ENCODE results near the gene SGK1.
"Not testable (repeated sequence)": the region's sequence is repeated elsewhere in the genome, so short reads cannot be mapped to it uniquely, and the experiment has no call there.

Gene SGK1

DNA sequence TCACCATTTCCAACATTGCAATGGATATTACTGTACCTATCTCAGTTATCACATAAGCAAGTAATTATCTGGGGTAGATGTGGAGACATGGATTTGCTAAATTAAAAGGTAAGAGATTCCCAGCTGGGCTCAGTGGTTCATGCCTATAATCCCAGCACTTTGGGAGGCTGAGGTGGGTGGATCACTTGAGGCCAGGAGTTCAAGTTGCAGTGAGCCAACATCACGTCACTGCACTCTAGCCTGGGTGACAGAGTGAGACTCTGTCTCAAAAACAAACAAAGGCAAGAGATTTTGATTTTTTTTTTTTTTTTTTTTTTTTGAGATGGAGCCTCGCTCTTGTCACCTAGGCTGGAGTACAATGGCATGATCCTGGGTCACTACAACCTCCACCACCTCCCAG is 62.6 kb downstream of the SGK1 start:
- in situ Hi-C loops (cut with HindIII; ENCODE audit: low sequenced_read_pairs) = not testable (repeated sequence)

DNA sequence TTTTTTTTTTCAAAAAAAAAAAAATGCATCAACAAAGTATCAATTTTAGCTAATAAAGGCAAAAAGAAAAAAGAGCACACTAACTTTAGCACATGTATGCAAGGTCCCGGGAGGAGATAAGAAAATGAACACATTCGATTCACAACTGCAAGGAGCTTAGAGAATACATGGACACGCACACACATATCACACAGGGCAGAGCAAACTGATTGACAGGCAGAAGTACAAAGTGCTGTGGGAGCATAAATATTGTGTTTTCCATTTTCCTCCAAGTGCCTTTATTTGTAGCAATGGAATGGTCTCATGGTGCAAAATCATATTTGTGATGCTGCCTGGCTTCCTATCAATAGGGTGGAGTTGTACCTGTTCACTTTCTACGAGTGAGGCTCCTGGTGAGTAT is 63.8 kb downstream of the SGK1 start:
- in situ Hi-C loops (cut with HindIII; ENCODE audit: low sequenced_read_pairs) = no loop called here

- in situ Hi-C loops (cut with HindIII; ENCODE audit: low sequenced_read_pairs) = no loop called here
Observed at GRCh38 chr6:134253681-134254080, 64.2 kb downstream of the SGK1 start.

- in situ Hi-C loops (cut with HindIII; ENCODE audit: low sequenced_read_pairs) = no loop called here
Observed at GRCh38 chr6:134251320-134251719, 66.6 kb downstream of the SGK1 start.

DNA sequence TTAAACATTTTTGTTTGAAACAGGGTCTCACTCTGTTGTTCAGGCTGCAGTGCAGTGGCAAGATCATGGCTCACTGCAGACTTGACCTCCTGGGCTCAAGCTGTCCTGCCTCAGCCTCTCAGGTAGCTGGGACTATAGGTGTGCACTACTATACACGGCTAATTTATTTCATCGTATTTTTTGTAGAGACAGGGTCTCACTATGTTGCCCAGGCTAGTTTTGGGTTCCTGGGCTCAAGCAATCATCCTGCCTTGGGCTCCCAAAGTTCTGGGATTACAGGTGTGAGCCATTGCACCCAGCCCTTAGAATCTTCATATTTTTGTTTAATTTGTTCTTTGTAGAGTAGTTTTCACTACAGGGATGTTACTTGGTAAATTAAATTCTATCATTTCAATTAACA is 67.1 kb downstream of the SGK1 start:
- in situ Hi-C loops (cut with HindIII; ENCODE audit: low sequenced_read_pairs) = no loop called here

DNA sequence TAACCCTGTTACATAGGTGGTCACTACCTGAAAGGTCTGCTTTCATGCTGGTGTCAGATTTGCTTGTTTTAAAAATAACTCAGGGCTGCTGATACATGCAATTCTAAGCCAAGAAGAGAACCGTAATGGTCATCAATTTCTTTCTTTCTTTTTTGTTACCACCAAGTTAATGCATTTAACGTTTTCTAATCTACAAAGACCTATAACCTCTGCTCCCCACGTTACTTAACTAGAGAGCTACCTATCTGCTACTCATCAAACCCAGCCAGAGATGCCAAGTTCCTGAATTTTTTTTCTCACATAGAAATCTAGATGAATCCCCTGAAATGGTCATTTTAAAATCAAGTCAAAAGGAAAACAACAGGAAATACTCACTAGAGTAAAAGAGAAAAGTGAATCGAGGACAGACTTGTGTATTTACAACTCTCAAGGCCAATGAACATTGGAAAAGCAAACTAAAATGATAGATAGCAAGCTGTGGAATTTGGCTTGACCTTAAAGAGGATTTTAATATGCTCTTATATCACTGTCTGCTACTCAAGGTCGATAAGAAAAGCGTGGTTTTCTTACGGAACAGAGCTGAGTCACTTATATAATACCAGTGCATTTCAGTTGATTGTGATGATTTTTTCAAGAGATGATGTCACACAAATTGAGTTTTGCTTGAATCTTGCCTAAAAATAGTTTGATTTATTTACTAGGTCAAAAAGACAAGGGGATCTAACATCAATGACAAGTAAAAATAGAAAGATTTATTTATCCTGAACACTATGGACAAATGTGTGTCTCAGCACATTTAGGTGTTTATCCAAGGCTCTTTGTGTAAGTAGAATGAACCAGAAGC is 67.9 kb downstream of the SGK1 start:
- in situ Hi-C loops (cut with HindIII; ENCODE audit: low sequenced_read_pairs) = no loop called here

- in situ Hi-C loops (cut with HindIII; ENCODE audit: low sequenced_read_pairs) = no loop called here
Observed at GRCh38 chr6:134249239-134249758, 68.6 kb downstream of the SGK1 start.

DNA sequence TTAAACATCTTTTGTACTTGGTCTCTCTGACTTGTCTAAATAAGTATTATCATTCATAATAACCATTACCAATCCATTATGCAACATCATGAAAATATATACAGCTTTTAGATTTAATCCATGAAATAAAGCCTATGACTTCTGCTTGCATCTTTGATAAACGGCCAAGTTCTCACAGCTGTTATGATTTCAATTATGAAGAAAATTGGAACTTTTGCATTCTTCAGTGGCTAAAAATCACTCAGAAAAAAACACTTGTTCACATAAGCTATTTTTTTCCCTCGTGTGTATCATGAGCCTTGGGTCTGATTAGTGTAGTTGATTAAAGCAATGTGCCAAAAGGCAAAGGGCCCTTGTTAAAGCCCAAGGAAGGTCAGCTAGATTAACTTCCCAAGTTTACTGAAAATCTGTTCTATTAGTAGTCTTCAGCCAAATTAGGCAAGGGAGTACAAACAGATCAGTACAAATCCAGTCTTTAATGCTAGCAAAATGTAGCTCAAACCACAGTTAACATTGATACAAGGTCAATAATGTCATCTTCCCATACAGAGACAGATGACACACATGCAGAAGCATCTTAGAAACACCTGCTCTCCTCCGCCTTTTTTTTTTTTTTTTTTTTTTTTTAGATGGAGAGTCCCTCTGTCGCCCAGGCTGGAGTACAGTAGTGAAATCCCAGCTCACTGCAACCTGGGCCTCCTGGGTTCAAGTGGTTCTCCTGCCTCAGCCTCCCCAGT is 69.9 kb downstream of the SGK1 start:
- in situ Hi-C loops (cut with HindIII; ENCODE audit: low sequenced_read_pairs) = no loop called here

- in situ Hi-C loops (cut with HindIII; ENCODE audit: low sequenced_read_pairs) = no loop called here
Observed at GRCh38 chr6:134247231-134247833, 70.6 kb downstream of the SGK1 start.

DNA sequence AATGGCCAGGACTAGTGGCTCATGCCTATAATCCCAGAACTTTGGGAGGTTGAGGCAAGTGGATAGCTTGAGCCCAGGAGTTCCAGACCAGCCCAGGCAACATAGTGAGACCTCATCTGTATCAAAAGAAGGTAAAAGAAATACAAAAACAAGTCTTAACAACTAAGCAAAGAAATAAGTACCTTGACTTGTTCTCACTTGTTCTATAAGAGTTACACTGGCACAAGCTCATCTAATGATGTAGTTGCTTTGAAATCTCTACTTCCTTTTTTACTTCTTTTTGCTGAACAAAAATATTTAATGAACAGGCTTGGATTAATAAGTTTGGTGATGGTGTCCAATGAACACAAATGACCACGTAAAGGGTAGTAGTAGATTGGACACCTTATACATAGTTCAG is 72.2 kb downstream of the SGK1 start:
- in situ Hi-C loops (cut with HindIII; ENCODE audit: low sequenced_read_pairs) = no loop called here

DNA sequence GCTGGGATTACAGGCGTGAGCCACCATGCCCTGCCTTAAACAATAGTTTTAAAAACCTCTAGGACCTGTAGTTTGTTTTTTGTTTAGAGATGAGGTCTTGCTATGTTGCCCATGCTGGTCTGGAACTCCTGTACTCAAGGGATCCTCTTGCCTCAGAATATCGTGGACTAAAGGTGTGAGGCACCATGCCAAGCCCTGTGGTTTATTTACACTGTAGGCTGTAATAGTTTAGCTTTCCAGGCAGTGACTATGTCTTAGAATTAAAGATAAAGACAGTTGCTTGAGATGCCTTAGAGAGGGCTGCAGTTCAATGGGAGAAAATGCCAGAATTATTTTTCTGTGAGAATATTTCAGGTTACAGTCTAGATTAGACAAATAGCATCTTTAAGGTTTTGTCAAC is 72.9 kb downstream of the SGK1 start:
- in situ Hi-C loops (cut with HindIII; ENCODE audit: low sequenced_read_pairs) = no loop called here

- in situ Hi-C loops (cut with HindIII; ENCODE audit: low sequenced_read_pairs) = no loop called here
Observed at GRCh38 chr6:134240665-134241431, 77.1 kb downstream of the SGK1 start.

DNA sequence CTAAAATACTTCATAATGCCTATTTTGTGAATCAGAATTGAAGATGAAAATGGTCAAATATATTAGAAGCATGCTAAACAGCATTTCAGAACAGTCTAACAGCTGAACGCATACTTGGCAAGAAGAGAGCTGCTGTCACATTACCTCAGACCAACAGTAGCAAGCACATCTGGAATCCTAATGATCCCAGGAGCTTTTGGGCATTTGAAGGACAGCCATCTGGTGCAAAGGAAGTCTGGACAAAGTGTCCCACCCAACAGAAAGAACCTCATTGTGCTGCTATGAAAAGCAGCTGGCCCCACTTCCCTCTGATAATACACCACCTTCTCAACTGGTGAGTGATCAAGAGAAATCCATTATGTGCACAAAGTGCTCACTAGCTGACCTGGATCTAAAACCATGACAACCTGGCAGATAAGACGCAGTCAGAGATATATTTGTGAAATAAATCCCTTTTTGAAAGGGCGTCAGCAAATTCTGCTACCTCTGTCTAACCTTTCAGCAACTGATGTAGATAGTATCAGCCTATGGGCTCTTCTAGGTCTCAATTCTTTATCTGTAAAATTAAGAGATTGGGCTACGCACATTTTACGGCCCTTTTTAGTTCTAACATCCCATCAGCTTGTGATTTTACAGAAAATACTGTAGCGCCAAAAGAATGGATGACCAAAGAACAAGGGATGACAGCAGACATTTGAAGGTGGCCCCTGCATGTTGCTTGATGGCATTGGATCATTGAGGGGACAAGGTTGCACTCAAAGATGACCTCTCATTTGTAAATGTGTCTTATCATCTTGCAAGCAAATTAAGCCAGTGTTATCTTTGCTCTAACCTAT is 78.7 kb downstream of the SGK1 start:
- in situ Hi-C loops (cut with HindIII; ENCODE audit: low sequenced_read_pairs) = no loop called here

GRCh38 chr6:134238006-134238405 is 79.9 kb downstream of the SGK1 start:
- in situ Hi-C loops (cut with HindIII; ENCODE audit: low sequenced_read_pairs) = no loop called here

- in situ Hi-C loops (cut with HindIII; ENCODE audit: low sequenced_read_pairs) = no loop called here
Observed at GRCh38 chr6:134235937-134236751, 81.8 kb downstream of the SGK1 start.

DNA sequence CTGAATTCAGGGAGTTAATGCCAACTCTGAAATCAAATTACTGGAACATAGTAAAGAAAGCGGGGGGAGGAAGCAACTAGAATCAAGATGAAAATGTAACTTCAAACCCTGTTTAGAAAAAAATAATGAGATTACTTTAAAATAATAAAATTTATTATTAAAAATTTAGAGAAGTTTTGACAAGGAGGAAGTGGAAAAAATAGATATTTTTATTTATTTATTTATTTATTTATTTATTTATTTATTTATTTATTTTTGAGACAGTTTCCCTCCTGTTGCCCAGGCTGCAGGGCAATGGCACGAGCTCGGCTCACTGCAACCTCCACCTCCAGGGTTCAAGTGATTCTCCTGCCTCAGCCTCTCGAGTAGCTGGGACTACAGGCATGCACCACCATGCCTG is 82.6 kb downstream of the SGK1 start:
- in situ Hi-C loops (cut with HindIII; ENCODE audit: low sequenced_read_pairs) = not testable (repeated sequence)

DNA sequence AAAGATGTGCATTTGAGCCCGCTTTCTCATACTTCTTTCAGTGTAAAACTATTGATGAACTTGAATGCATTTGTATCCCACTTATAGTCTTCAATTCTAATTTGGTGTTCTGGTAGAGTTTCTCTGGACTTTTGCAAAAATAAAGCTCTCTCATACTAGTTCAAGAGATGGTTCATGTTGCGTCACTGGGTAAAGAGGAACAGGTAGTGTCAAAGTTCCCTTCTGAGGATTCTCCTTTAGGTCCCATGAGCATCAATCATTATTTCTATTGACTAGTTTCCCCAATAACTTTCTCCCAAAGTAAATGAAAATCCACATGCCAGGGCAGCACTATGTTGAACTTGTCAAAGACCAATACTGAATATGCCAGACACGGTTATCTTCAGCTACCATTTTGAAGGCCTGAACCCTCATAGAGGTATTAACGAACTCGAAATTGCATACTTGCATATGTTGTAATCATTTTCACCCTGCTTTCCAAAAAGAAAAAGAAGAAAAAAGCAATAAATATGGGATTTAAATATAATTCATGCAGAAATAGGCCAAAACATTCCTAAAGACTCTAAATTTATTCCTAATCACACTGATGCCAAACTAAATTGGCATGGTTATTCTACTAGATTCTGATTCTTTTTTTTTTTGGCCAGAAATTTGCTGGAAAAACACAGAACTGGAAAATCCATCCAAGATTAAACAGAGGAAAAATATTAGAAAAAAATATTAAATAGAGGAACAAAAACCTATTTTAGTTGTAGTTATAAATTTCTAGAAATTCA is 84.5 kb downstream of the SGK1 start:
- in situ Hi-C loops (cut with HindIII; ENCODE audit: low sequenced_read_pairs) = no loop called here

GRCh38 chr6:134230940-134231339 is 87.0 kb downstream of the SGK1 start:
- in situ Hi-C loops (cut with HindIII; ENCODE audit: low sequenced_read_pairs) = no loop called here
